WERI-Rb-1 (cell line): ENCODE measurements around the gene NUDT8.
A peak's percentile ranks its signal among the peaks of the same experiment; 100 is the strongest.

Source experiments
- DNase-seq: peaks from one replicate; pipeline ENCODE4 v3.0.0-alpha.2; 2020
- H3K27ac ChIP-seq: fragments of 250-450 bp; sonication (Bioruptor Pico); 2 replicates; pipeline ENCODE4 v1.5.1; 2020; ENCODE audit warnings: mild to moderate bottlenecking, moderate library complexity
- H3K27me3 ChIP-seq: fragments of 250-450 bp; sonication (Bioruptor Pico); 2 replicates; pipeline ENCODE4 v1.5.1; 2021; ENCODE audit warnings: mild to moderate bottlenecking, low read depth, moderate library complexity; ENCODE audit not compliant: insufficient read depth, severe bottlenecking
- H3K36me3 ChIP-seq: fragments of 250-450 bp; sonication (Bioruptor Pico); 2 replicates; pipeline ENCODE4 v1.5.1; 2020; ENCODE audit warnings: mild to moderate bottlenecking, moderate library complexity
- H3K4me3 ChIP-seq: 2 replicates; pipeline ENCODE4 v1.5.1; 2011; ENCODE audit warnings: low read depth, mild to moderate bottlenecking, control low read depth, low read length
- H3K9me3 ChIP-seq: fragments of 250-450 bp; sonication (Bioruptor Pico); 2 replicates; pipeline ENCODE4 v1.5.1; 2021; ENCODE audit warnings: mild to moderate bottlenecking, moderate library complexity; ENCODE audit not compliant: severe bottlenecking
- CTCF ChIP-seq: IDR thresholded peaks from 2 replicates; pipeline ENCODE4 v1.5.1; 2011; ENCODE audit warnings: low read depth, mild to moderate bottlenecking, control low read depth, inconsistent platforms, low read length

The NUDT8 gene

GRCh38 chr11:67617243-67617953, 12.3 kb downstream of the NUDT8 start:
- Histone ChIP-seq H3K27me3 (no peaks in the 10 kb centered on the region), H3K27ac (no peak overlapping the region), H3K9me3 (no peaks in the 10 kb centered on the region), H3K36me3 (peaks cover 10% of the 10 kb centered on the region), H3K4me3 (no peak overlapping the region)
- TF ChIP-seq CTCF = no peak
- DNase-seq = no peak

GRCh38 chr11:67616431-67617242, 13.1 kb downstream of the NUDT8 start:
- TF ChIP-seq CTCF = no peak
- Histone ChIP-seq H3K9me3 (no peaks in the 10 kb centered on the region), H3K36me3 (peaks cover 18% of the 10 kb centered on the region), H3K27ac (no peak overlapping the region), H3K27me3 (no peaks in the 10 kb centered on the region), H3K4me3 (no peak overlapping the region)
- DNase-seq = no peak

- no peak for TF ChIP-seq CTCF
- no peak for DNase-seq
These were observed 13.9 kb downstream of the NUDT8 start for GRCh38 chr11:67615728-67616430.

GRCh38 chr11:67614730-67615714, 14.7 kb downstream of the NUDT8 start:
- TF ChIP-seq CTCF = peak; percentile 89
- Histone ChIP-seq H3K9me3 (no peaks in the 10 kb centered on the region), H3K27me3 (no peaks in the 10 kb centered on the region), H3K36me3 (peaks cover 32% of the 10 kb centered on the region), H3K4me3 (no peak overlapping the region), H3K27ac (no peak overlapping the region)
- DNase-seq = peak; percentile 66

More at GRCh38 chr11:67615728-67616430, 13.9 kb downstream of the NUDT8 start:
- no peak overlapping the region for H3K27ac ChIP-seq
- H3K4me3 ChIP-seq = no peak overlapping the region
- H3K9me3 ChIP-seq = no peaks in the 10 kb centered on the region
- H3K27me3 ChIP-seq = no peaks in the 10 kb centered on the region
- peaks cover 23% of the 10 kb centered on the region for H3K36me3 ChIP-seq

GRCh38 chr11:67613960-67614715, 15.6 kb downstream of the NUDT8 start:
- TF ChIP-seq CTCF = peak; percentile 83
- Histone ChIP-seq H3K4me3 (no peak overlapping the region), H3K36me3 (peaks cover 37% of the 10 kb centered on the region), H3K27me3 (no peaks in the 10 kb centered on the region), H3K9me3 (no peaks in the 10 kb centered on the region), H3K27ac (peak overlapping the region; percentile 31; the same call in 1 of the 2 replicates)
- DNase-seq = peak; percentile 77
